Ecto neural progenitor cell (in vitro differentiated cells): Measurements from ENCODE around the gene RPP14.

Experiments
- DNase-seq: peaks from one replicate; pipeline ENCODE4 v3.0.0-alpha.2; 2018; ENCODE audit warnings: low spot score

RPP14 gene

DNA sequence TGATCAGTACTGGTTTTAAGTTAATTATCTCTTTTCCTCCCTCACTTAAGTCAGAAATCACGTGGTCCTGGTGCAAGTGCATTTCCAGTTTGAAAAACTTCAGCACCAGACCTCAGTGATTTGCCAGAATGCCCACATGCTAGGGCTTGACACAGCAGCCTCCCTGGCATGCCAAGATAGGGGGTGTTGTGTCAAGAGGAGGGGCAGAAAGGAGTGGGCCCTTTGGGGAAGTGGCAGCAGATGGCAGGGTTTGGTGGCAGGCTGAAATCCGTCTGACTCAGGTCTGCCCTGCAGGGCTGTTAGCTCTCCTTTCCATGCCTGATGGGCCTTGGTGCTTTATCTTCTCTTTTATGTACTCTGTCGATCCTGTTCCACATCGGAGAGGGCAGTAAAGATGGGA lies 50.0 kb downstream of the RPP14 start:
- DNase-seq, result no peak

DNA sequence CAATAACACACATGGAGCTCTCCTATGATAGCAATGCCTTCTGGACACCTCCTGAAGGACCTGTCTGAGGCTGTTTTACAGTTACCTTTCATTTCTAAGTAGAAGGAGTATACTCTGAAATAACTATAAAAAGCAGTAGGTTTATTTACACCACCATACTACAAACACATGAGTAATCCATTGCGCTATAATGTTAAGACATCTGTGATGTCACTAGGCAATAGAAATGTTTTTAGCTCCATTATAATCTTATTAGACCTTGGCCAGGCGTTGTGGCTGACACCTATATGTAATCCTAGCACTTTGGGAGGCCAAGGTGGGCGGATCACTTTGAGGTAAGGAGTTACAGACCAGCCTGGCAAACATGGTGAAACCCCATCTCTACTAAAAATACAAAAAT lies 51.4 kb downstream of the RPP14 start:
- no peak for DNase-seq

DNA sequence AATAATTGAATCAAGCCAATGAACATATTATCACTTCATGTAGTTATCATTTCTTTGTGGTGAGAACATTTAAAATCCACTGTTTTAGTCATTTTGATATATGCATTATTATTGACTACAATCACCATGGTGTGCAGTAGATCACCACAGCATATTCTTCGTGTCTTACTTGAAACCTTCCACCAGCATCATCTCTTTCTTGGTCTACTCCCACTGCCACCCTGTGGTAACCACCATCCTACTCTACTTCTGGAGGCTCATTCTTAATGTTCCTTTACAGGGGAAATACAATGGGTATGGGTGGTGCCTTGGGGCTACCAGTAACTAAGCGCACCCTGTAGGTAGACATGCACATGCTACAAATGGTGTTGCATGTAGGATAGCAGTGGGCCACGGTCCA lies 52.0 kb downstream of the RPP14 start:
- no peak for DNase-seq

DNA sequence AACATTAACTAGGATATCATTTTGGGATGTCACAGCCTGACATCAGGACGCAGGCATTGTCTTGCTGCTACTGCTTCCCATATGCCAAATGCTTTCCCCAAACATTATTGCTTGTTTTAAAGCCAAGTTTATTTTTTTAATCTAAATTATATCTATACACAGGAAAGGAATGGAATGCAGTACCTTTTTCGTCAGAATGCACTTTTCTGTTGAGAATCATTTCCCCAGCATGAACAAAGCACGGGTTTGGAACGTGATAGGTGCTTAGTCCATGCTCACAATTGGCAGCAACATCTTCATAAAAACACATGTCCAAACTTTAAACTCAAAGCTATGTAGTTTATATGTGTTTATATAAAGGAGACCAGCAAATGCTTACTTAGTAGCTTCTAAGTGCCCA lies 52.8 kb downstream of the RPP14 start:
- no peak for DNase-seq

DNA sequence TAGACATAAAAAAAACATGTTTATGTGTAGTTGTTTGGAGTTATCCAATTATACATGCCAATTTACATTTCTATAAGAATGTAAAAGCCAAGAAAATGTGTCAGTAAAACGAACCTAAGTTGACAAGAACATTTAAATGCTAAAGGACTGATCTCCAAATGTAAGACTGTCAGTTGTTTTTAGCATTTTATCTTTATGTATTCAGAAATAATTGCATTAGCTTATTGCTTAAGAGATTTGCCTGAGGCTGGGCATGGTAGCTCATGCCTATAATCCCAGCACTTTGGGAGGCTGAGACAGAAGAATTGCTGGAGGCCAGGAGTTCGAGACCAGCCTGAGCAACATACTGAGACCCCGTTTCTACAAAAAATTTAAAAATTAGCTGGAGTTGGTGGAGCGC lies 53.6 kb downstream of the RPP14 start:
- DNase-seq, result no peak

DNA sequence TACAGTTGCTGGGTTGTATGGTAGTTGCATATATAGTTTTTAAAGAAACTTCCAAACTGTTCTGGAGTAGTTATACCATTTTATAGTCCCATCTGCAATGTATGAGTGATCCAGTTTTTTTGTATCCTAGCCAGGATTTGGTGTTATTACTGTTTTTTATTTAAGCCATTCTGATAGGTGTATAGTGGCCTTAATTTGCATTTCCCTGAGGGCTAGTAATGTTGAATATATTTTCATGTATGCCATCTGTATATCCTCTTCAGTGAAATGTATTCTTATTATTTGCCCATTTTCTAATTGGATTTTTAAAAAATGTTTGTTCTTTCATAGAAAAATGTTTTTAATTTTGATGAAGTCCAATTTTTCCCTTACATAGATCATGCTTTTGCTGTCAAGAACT lies 55.8 kb downstream of the RPP14 start:
- no peak for DNase-seq

DNA sequence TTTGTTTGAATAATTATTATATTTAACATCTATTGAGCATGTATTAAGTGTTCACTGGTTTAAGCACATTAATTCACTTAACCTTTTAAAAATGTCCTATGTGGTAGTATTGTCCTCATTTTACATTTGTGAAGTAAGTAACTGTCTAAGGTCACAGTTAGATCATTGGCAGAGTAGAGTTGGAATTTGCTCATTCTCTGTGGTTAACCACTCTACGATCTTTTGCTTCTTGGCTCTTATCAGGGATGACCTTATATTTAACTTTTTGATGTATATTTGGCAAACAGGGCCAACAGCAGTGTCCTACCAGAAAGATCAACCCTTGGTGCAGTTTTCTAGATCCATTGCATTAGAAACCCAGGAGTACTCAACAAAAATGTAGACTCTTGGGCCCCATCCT lies 60.7 kb downstream of the RPP14 start:
- DNase-seq, result no peak

DNA sequence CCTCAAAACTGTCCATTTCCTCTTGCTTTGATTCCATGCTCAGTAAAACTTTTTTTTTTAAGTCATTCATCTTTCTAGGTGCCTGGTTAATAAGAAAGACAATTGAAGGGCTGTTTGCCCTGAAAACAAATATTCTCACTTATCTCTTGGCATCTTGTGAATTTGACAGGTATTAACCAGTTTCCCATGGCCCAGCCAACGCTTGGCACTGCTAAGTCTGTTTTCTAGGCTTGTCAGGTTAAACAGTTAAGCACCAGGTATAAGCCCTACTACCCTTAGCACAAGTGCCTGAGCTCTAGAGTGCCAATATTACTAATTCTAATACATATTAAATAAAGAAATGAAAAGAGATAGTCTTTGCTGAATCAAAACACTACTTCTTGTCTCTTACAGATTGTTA lies 63.0 kb downstream of the RPP14 start:
- no peak for DNase-seq
